Heart left ventricle (tissue), 13 donors: ENCODE results near the gene PCSK5.

Source experiments
- CTCF ChIP-seq, 12 donors: fragments of 200-600 bp; sonication (generic) in 4 of 12; IDR thresholded peaks; one replicate each; pipeline versions ENCODE4 v1.5.0 to v1.8.0; 2018 to 2022; ENCODE audit warnings: antibody characterized with exemption in 12 of 12, mild to moderate bottlenecking in 5 of 12
- POLR2A ChIP-seq, 2 donors: fragments of 450-650 bp; IDR thresholded peaks; one replicate each; pipeline ENCODE4 v1.6.1; 2017; ENCODE audit warnings: antibody characterized with exemption in 2 of 2, mild to moderate bottlenecking in 2 of 2, moderate library complexity in 2 of 2
- donor health status: ischemic (EF 13 %, LVEDD 7.1; RV severe dilation, severe dysfunction).
- donor health status: DM: no; HTN: yes; CAD: no.
- donor health status: DM: no; HTN: no; CAD: no.
- donor health status: ischemic (EF 25% LVEDD 6.9; RV normal size, moderate dysfunction).
- donor health status: ischemic (EF 25% LVEDD 5.7; RV mildly dilated, moderate dysfunction).
- donor health status: ischemic (EF 35%, LVEDD 5.7; RV mildly dilated, moderate dysfunction).
- donor health status: nonischemic (EF 11% LVEDD 7.7; RV severe dilation, severe dysfunction).
- donor health status: DM: yes; HTN: yes; CAD: no.
- donor health status: PGD.
- donor health status: ischemic (EF 29% LVEDD 5.4; RV normal size, mild dysfunction).
- donor health status: nonischemic (EF 23%, LVEDD 6.1; RV moderate dilation, normal function).

DNA sequence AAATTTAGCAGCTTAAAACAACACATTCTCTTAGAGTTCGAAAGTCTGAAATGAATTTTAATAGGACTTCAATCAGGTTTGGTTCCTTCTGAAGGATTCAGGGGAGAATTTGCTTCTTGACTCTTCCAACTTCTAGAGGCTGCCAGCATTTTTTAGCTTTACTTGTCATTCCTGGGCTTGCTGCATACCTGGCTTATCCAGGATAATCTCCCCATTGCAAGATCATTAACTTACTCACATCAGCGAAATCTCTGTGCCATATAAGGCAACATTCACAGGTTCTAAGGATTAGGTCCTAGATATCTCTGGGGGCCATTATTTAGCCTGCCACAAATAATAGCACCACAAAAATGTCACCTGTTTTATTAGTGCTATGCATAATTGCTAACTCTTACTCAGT lies 46.2 kb upstream of the PCSK5 start:
- TF ChIP-seq CTCF (IDR thresholded peaks at IDR 0.05), result no peak
- no peak for TF ChIP-seq POLR2A (IDR thresholded peaks at IDR 0.05)
